Ovary (tissue), 9 donors: ENCODE results near the gene DBF4B. TPM values are rescaled to one million over a fixed set of nuclear protein-coding genes. Genes with fewer than 3 reads are reported as not detected.

Experiments used
- DNase-seq, 5 donors: peaks; one replicate each; pipeline ENCODE4 v3.0.0-alpha.2; 2019 to 2020
- H3K27ac ChIP-seq, 2 donors: fragments of 200-600 bp; one replicate each; pipeline versions ENCODE4 v1.5.1 to v1.8.0; 2019 to 2022
- H3K27me3 ChIP-seq: fragments of 200-600 bp; one replicate; pipeline ENCODE4 v1.8.0; 2022
- H3K36me3 ChIP-seq: fragments of 200-600 bp; sonication (generic); one replicate; pipeline ENCODE4 v1.5.1; 2019
- H3K4me1 ChIP-seq: one replicate; pipeline ENCODE4 v1.8.1; 2013; ENCODE audit warnings: mild to moderate bottlenecking, moderate library complexity; ENCODE audit not compliant: insufficient read depth
- H3K4me3 ChIP-seq: fragments of 200-600 bp; sonication (generic); one replicate; pipeline ENCODE4 v1.5.1; 2017
- H3K9me3 ChIP-seq, 2 donors: fragments of 200-600 bp in 1 of 2; sonication (generic) in 1 of 2; one replicate each; pipeline versions ENCODE4 v1.5.1 to v1.8.1; 2013 to 2019; ENCODE audit warnings: mild to moderate bottlenecking in 1 of 2, moderate library complexity in 1 of 2
- CTCF ChIP-seq, 3 donors: fragments of 450-650 bp in 2 of 3; fragments of 200-600 bp in 1 of 3; IDR thresholded peaks; one replicate each; pipeline versions ENCODE4 v1.5.1 to v1.8.0; 2016 to 2022; ENCODE audit warnings: antibody characterized with exemption in 3 of 3, mild to moderate bottlenecking in 1 of 3
- EP300 ChIP-seq: sonication (generic); formaldehyde crosslinking; IDR thresholded peaks from one replicate; pipeline ENCODE4 v1.6.1; 2017; ENCODE audit warnings: antibody characterized with exemption
- POLR2A ChIP-seq: fragments of 450-650 bp; IDR thresholded peaks from one replicate; pipeline ENCODE4 v1.6.1; 2017; ENCODE audit warnings: antibody characterized with exemption, mild to moderate bottlenecking, moderate library complexity
- WGBS, 3 donors: extraction: QIAGEN DNeasy Blood & Tissue Kit in 1 of 3; methylation state at CpG; one replicate each; pipeline versions ENCODE4 v1.1.5 to v1.1.7; 2013 to 2017; 5-methylcytosine and 5-hydroxymethylcytosine counted together
- intact Hi-C, 4 donors: fragments of 100-400 bp; cut with DNase I; formaldehyde crosslinking; loops; one replicate each; pipeline versions ENCODE4 v1.11.0 to v1.15.1; 2022 to 2023
- polyA plus RNA-seq, 2 donors: library from polyadenylated mRNA; stranded (reverse); fragments of 200-250 nt in 1 of 2; fragments of 350-450 nt in 1 of 2; fragmentation: Illumina TruSeq in 1 of 2; extraction: RNeasy Lipid Tissue Mini Kit (QIAGEN cat#74804) in 1 of 2; gene quantifications; one replicate each; pipeline ENCODE4 v1.2.3, GENCODE V29; 2013 to 2014
- total RNA-seq, 7 donors: library from RNA; depleted of rRNA in 2 of 7; stranded (reverse); fragments of >200 nt in 2 of 7; fragmentation: NEBNext Ultra II Directional in 3 of 7; extraction: Animal tissue kit (Norgen Biotek cat#: 25700) in 3 of 7; gene quantifications; one replicate each; pipeline versions ENCODE4 v1.1.0 to v1.2.4, GENCODE V29; 2016 to 2023
- donor health status: DM: no; HTN: no; CAD: no; lungs with moderate emphysema.
- donor health status: DM: no; HTN: no; CAD: no.
- donor health status: Bipolar disorder and iron deficiency.
- donor health status: DM: yes; HTN: yes; CAD: no.
- donor health status: DM: no; HTN: no; CAD: no.
- donor health status: DM: yes; HTN: yes; CAD: no.

Gene DBF4B
- total and polyA plus RNA-seq, 9 donors, result 3.1 to 9.7 (median 6.7) TPM

DNA sequence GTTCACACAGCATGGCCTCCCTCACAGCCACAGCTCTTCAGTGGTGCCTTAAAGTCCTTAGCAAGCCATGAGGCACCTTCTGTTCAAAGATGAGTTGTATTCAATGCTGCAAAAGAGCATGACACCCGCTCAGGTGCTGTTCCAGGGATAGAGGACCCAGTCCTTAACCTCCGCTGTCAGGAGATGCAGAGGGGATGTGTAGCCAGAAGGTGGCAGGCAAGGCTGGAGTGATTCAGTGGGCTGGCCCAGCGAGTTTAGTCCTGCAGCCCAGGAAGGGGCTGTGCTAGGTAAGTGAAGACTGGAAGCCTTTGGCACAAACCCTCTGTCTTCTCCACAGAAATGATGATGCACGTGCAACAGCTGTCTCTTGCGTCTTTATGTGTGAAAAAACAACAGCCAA, 25.3 kb downstream of the DBF4B start:
- Histone ChIP-seq H3K27ac (no peak overlapping the region), H3K9me3 (no peaks in the 10 kb centered on the region), H3K4me1 (no peaks in the 10 kb centered on the region), H3K36me3 (no peaks in the 10 kb centered on the region), H3K4me3 (no peak overlapping the region), H3K27me3 (no peaks in the 10 kb centered on the region)
- intact Hi-C loops, result no loop called here
- TF ChIP-seq POLR2A, result no peak
- TF ChIP-seq CTCF (IDR thresholded peaks at IDR 0.05), result no peak
- WGBS, 3 donors, result 56 to 60% (median 60%) methylated on average over 5 of the region's 5 CpGs
- DNase-seq, result no peak

- no peak for TF ChIP-seq CTCF (IDR thresholded peaks at IDR 0.05)
- TF ChIP-seq POLR2A, result no peak
- TF ChIP-seq EP300, result no peak
- Histone ChIP-seq H3K4me1 (no peaks in the 10 kb centered on the region), H3K36me3 (no peaks in the 10 kb centered on the region), H3K4me3 (no peak overlapping the region), H3K27ac (no peak overlapping the region), H3K9me3 (no peaks in the 10 kb centered on the region), H3K27me3 (no peaks in the 10 kb centered on the region)
- no peak for DNase-seq
- WGBS, 3 donors, result 62 to 85% (median 65%) methylated on average over 2 of the region's 2 CpGs
- intact Hi-C loops, result no loop called here
These were observed 25.8 kb downstream of the DBF4B start for GRCh38 chr17:44734272-44734671.

DNA sequence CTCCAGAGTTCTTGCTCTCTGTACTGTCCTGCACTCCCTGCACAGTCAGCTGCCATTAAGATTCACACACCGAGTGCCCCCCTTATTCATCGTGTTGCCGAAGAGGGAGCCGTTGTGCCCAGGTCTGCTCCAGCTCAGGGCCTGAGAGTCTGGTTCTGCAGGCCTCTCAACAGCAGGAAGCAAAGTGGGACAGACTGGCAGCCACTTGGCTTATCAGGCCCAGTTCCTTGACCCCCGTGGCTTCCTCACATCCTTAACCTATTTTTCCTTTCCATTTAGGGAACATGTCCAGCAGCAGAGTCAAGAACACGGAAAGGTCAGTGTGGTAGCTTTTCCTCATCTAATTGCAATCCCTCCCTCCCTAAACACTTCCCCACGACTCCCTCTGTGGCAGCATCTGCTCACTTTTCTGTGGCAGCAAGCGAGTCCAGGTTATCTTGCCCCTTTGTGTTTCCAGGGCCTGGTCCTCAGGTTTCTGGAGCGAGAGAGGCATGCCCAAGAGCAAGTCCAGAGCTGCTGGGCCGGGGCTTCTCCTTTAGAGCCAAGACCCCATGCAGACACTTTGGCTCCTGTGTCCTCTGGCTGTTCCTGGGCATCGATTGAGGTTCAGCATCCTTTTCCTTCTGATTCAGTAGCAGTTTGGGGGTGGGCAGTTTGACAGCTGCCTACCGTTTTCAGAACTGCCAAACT, 28.2 kb downstream of the DBF4B start:
- 80 to 87% (median 82%) methylated on average over 12 of the region's 12 CpGs for WGBS, 3 donors
- Histone ChIP-seq H3K9me3 (no peaks in the 10 kb centered on the region), H3K36me3 (no peaks in the 10 kb centered on the region), H3K27me3 (no peaks in the 10 kb centered on the region), H3K27ac (no peak overlapping the region), H3K4me1 (no peaks in the 10 kb centered on the region), H3K4me3 (no peak overlapping the region)
- DNase-seq, result no peak
- intact Hi-C loops, result no loop called here
- no peak for TF ChIP-seq CTCF (IDR thresholded peaks at IDR 0.05)
- no peak for TF ChIP-seq EP300
- TF ChIP-seq POLR2A, result no peak

DNA sequence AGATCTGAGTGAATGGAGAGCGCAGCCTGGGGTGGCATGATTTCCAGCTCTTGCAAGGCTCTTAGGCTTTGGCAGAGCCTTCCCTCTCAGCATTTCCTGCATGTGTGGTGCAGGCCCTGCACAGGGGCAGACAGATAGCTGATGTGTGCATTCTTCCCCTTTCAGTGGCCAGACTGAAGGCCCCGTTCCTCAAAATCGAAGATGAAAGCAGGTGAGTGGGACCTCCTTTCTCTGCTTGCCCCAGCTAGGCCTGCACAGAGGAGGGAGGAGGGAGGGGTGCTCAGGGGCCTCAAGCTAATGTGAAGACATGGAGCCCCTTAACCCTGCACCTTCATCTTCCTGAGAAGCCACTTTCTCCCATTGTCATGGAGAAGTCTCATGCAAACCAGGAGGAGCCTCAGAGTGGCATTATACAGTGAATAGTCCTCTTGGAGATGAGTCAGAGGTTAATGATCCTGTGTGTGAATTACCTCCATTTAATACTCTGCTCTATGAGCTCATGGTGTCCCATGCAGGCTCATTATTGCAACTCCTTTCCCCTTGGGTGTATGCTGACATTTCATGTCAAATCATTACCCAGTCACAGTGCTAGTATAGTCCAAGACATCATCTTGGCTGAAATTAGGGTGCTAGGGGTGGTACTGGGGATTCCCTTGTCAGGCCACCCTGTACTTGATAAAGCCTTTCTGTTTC, 29.9 kb downstream of the DBF4B start:
- Histone ChIP-seq H3K4me1 (no peaks in the 10 kb centered on the region), H3K27ac (no peak overlapping the region), H3K4me3 (no peak overlapping the region), H3K36me3 (no peaks in the 10 kb centered on the region), H3K27me3 (no peaks in the 10 kb centered on the region), H3K9me3 (no peaks in the 10 kb centered on the region)
- 74 to 92% (median 91%) methylated on average over 3 of the region's 3 CpGs for WGBS, 3 donors
- TF ChIP-seq POLR2A, result no peak
- no peak for TF ChIP-seq EP300
- no peak for TF ChIP-seq CTCF (IDR thresholded peaks at IDR 0.05)
- intact Hi-C loops, result no loop called here
- no peak for DNase-seq
